ENCODE data around the gene ST3GAL2.

DNA sequence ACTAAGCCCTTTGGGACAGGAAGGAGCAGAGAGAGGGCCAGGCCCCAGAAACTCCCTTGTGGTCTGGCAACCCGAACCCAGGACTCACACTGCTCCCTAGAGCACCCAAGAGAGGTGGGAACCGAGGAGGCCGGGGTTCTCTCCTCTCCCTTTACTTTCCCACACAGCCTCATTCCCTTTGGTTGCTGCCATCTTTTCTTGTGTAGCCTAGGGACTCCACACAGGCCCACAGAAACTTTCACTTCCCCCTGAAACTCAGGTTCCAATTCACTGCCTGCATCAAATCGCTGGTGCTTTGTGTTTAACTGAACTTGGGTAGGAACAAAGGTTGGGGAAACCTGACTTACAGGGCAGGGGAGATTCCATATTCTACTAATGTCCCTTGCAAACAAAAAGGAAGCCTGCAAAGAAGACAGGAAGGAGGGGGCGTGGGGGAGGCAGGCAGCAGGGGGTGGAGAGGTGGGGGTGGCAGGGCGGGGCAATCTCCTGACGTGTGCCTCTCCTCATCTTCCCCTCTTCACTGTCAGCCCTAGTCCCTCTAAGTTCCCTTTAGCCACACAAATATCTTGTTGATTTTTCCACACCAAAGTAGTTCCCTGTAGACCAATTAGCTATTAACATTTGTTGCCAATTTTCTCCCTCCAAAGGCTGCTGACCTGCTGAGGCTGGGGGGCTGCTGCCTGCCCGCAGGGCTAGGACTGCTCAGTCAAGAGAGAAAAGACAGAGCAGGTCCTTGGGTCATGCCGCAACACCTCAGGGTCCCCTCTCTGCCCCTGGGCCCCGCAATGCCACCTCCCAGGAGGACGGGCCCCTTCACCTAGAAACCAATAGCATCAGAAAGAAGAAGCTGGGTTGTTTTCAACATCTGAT lies 8.0 kb downstream of the ST3GAL2 start:
- TF ChIP-seq, protein P1, sequence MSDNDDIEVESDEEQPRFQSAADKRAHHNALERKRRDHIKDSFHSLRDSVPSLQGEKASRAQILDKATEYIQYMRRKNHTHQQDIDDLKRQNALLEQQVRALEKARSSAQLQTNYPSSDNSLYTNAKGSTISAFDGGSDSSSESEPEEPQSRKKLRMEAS (IDR thresholded peaks at IDR 0.05; ENCODE audit: insufficient read depth, insufficient read length), result no peak
- TF ChIP-seq, protein P2, sequence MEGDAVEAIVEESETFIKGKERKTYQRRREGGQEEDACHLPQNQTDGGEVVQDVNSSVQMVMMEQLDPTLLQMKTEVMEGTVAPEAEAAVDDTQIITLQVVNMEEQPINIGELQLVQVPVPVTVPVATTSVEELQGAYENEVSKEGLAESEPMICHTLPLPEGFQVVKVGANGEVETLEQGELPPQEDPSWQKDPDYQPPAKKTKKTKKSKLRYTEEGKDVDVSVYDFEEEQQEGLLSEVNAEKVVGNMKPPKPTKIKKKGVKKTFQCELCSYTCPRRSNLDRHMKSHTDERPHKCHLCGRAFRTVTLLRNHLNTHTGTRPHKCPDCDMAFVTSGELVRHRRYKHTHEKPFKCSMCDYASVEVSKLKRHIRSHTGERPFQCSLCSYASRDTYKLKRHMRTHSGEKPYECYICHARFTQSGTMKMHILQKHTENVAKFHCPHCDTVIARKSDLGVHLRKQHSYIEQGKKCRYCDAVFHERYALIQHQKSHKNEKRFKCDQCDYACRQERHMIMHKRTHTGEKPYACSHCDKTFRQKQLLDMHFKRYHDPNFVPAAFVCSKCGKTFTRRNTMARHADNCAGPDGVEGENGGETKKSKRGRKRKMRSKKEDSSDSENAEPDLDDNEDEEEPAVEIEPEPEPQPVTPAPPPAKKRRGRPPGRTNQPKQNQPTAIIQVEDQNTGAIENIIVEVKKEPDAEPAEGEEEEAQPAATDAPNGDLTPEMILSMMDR (IDR thresholded peaks at IDR 0.05; ENCODE audit: extremely low read depth in 1 of 2, insufficient read depth in 1 of 2, low read depth in 1 of 2, low read length in 2 of 2), result no peak

Data from endothelial cell of umbilical vein (primary cell).